RWPE1 (cell line): ENCODE results near the gene TNC.

ENCODE experiments used
- CTCF ChIA-PET: fragments of 350-600 bp; sonication (Branson Sonifier 250); formaldehyde crosslinking; extraction: SDS; loops from one replicate; lab custom pipeline; 2021; lab: Yijun Ruan, JAX
- POLR2A ChIA-PET: fragments of 400-600 bp; formaldehyde crosslinking; extraction: SDS; loops from one replicate; lab custom pipeline; 2020; ENCODE audit warnings: antibody characterized with exemption; ENCODE audit not compliant: low non-redundant PET; lab: Yijun Ruan, JAX
- DNase-seq: peaks from one replicate; pipeline ENCODE4 v3.0.0; 2012; ENCODE audit warnings: low spot score
- H3K27ac ChIP-seq: fragments of 450-650 bp; 2 replicates; pipeline ENCODE4 v1.5.1; 2017
- CTCF ChIP-seq: fragments of 450-650 bp; conservative IDR thresholded peaks from 2 replicates; pipeline ENCODE4 v1.5.1; 2017; ENCODE audit warnings: low read depth, mild to moderate bottlenecking

The TNC gene

GRCh38 chr9:115034801-115035200 is 83.2 kb downstream of the TNC start:
- POLR2A ChIA-PET: no interaction called here
- H3K27ac ChIP-seq: no peak overlapping the region
- peak; percentile 74 for DNase-seq
- no peak for TF ChIP-seq CTCF
- CTCF ChIA-PET: interaction anchor here (0.5 to 0.6 kb wide), 4 partner anchors 27 to 606 kb away, joined by 3 to 7 read pairs (median 4); no protein-coding TSS in a partner anchor

- TF ChIP-seq CTCF: no peak
- no peak overlapping the region for H3K27ac ChIP-seq
- POLR2A ChIA-PET: no interaction called here
- CTCF ChIA-PET: interaction anchor here (0.6 kb wide), 1 partner anchor 228 kb away, joined by 3 read pairs; no protein-coding TSS in a partner anchor
- DNase-seq: no peak
These were observed 84.2 kb downstream of the TNC start for GRCh38 chr9:115033800-115034199.

- no peak for TF ChIP-seq CTCF
These were observed 85.7 kb downstream of the TNC start for GRCh38 chr9:115032296-115032695.

GRCh38 chr9:115030006-115030405 is 88.0 kb downstream of the TNC start:
- CTCF ChIA-PET: no interaction called here
- POLR2A ChIA-PET: no interaction called here
- TF ChIP-seq CTCF: no peak
- H3K27ac ChIP-seq: no peak overlapping the region
- DNase-seq: no peak

More at GRCh38 chr9:115032296-115032695, 85.7 kb downstream of the TNC start:
- no peak overlapping the region for H3K27ac ChIP-seq
- ChIA-PET POLR2A (no interaction called here), CTCF (no interaction called here)
- DNase-seq: no peak

GRCh38 chr9:115025721-115026120 is 92.2 kb downstream of the TNC start:
- POLR2A ChIA-PET: no interaction called here
- DNase-seq: no peak
- no peak overlapping the region for H3K27ac ChIP-seq
- TF ChIP-seq CTCF: no peak
- CTCF ChIA-PET: interaction anchor here (0.6 kb wide), 2 partner anchors 57 to 521 kb away, joined by 3 to 5 read pairs; no protein-coding TSS in a partner anchor

- no peak for DNase-seq
- no peak for TF ChIP-seq CTCF
- POLR2A ChIA-PET: no interaction called here
- H3K27ac ChIP-seq: no peak overlapping the region
- CTCF ChIA-PET: interaction anchor here (0.6 kb wide), 2 partner anchors 57 to 520 kb away, joined by 3 to 5 read pairs; no protein-coding TSS in a partner anchor
These were observed 92.9 kb downstream of the TNC start for GRCh38 chr9:115024925-115025535.
